Bronchial epithelial cell (primary cell): ENCODE results near the gene MAP3K5. TPM values are rescaled to one million over a fixed set of nuclear protein-coding genes. Genes with fewer than 3 reads are reported as not detected.
A peak's percentile ranks its signal among the peaks of the same experiment; 100 is the strongest.

ENCODE experiments used
- DNase-seq: peaks from one replicate; pipeline ENCODE4 v3.0.0-alpha.2; 2010; ENCODE audit warnings: low read depth
- FAIRE-seq: peaks from 2 replicates; lab custom pipeline; 2011; peaks lifted over from hg19 to GRCh38; lab: Jason Lieb, UNC
- H3K27me3 ChIP-seq: 2 replicates; pipeline ENCODE4 v1.5.1; 2011; ENCODE audit warnings: low read length; ENCODE audit not compliant: control insufficient read depth, insufficient read depth
- H3K36me3 ChIP-seq: 2 replicates; pipeline ENCODE4 v1.5.1; 2011; ENCODE audit warnings: low read length; ENCODE audit not compliant: control insufficient read depth, insufficient read depth
- H3K4me3 ChIP-seq: 2 replicates; pipeline ENCODE4 v1.5.1; 2011; ENCODE audit warnings: mild to moderate bottlenecking, low read depth, low read length, control low read depth
- total RNA-seq: library from RNA; depleted of rRNA; stranded (reverse); fragments of >200 nt; gene quantifications from 2 replicates; pipeline ENCODE4 v1.2.1, GENCODE V29; 2014
- TF ChIP-seq, protein P1 (sequence below): IDR thresholded peaks from 2 replicates; pipeline ENCODE4 v1.5.1; 2011; ENCODE audit warnings: mild to moderate bottlenecking, moderate library complexity, low read length, control low read depth, inconsistent platforms; ENCODE audit not compliant: insufficient read depth, severe bottlenecking

The MAP3K5 gene
- total RNA-seq, 1 donor from 2014 or later: 8.2 TPM

DNA sequence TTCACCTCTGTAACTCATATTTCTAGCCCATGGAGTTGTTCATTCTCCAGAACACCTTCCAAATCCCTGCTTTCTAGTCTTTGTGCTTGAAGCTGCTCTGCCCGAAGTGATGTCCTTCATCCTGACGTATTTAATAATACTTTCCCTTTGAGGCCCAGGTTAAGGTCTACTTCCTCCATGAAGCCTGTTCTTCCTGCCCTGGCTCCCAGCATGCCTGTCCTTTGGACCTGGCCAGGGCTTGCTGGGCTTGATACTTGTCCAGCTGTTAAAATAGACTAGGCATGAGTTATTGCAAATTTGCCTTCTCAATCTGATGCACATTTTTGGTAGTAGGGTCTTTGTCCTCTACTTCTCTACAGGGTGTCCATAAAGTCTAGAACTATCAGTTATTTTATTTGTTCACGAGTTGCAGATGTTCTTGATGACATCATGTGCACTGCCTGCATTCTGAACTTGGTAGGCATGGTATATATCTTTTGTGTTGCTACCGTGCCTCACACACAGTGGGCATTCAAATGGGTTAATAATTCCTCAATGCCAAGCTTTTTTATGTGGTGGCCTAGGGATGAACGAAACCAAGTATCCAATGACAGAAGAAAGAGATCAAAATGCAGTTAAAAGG, 239.0 kb downstream of the MAP3K5 start:
- no peak for FAIRE-seq
- Histone ChIP-seq H3K36me3 (no peaks in the 10 kb centered on the region), H3K27me3 (no peaks in the 10 kb centered on the region), H3K4me3 (no peak overlapping the region)
- TF ChIP-seq, protein P1, sequence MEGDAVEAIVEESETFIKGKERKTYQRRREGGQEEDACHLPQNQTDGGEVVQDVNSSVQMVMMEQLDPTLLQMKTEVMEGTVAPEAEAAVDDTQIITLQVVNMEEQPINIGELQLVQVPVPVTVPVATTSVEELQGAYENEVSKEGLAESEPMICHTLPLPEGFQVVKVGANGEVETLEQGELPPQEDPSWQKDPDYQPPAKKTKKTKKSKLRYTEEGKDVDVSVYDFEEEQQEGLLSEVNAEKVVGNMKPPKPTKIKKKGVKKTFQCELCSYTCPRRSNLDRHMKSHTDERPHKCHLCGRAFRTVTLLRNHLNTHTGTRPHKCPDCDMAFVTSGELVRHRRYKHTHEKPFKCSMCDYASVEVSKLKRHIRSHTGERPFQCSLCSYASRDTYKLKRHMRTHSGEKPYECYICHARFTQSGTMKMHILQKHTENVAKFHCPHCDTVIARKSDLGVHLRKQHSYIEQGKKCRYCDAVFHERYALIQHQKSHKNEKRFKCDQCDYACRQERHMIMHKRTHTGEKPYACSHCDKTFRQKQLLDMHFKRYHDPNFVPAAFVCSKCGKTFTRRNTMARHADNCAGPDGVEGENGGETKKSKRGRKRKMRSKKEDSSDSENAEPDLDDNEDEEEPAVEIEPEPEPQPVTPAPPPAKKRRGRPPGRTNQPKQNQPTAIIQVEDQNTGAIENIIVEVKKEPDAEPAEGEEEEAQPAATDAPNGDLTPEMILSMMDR: no peak
- DNase-seq: no peak

DNA sequence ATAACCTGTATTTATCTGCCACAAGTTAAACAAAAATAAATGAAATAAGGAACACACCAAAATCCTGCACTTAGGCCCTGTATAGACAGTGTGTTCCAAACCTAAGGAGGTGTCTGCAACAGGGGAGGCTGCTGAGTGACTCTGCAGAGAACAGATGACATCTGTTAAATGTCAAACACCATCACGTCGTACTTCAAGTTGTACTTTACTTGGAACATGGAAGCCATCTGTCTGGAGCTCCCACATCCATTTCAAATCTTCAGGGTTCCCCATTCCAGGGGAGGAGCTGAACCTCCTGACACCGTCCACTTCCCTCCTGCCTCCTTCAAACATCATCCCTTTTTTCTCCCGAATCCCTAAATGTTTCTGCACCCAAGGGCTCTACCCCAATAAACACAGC, 240.2 kb downstream of the MAP3K5 start:
- no peaks in the 10 kb centered on the region for H3K27me3 ChIP-seq
- FAIRE-seq (no peak), DNase-seq (no peak)
- TF ChIP-seq, protein P1: no peak
- H3K4me3 ChIP-seq: no peak overlapping the region
- no peaks in the 10 kb centered on the region for H3K36me3 ChIP-seq

DNA sequence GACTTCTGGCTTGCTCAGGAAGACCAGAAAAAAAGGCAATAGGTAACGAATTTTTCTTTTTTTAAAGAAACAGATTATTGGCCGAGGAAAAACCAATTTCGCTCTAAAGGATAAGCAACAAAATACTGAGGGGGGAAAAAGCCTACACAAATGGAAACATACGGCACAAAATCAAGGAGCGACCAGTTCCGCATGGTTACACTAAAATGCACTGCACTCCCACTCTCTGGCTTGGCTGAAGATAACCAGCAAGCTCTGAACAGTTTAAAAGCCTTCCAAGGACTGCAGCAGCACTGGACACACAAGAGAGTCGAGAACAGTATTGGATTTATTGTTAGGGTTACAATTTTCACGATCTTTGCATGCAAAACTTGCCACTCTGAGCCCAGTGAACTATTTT, 241.2 kb downstream of the MAP3K5 start:
- H3K36me3 ChIP-seq: no peaks in the 10 kb centered on the region
- DNase-seq (no peak), FAIRE-seq (no peak)
- TF ChIP-seq, protein P1: no peak
- H3K4me3 ChIP-seq: peak overlapping the region; percentile 63
- H3K27me3 ChIP-seq: no peaks in the 10 kb centered on the region

DNA sequence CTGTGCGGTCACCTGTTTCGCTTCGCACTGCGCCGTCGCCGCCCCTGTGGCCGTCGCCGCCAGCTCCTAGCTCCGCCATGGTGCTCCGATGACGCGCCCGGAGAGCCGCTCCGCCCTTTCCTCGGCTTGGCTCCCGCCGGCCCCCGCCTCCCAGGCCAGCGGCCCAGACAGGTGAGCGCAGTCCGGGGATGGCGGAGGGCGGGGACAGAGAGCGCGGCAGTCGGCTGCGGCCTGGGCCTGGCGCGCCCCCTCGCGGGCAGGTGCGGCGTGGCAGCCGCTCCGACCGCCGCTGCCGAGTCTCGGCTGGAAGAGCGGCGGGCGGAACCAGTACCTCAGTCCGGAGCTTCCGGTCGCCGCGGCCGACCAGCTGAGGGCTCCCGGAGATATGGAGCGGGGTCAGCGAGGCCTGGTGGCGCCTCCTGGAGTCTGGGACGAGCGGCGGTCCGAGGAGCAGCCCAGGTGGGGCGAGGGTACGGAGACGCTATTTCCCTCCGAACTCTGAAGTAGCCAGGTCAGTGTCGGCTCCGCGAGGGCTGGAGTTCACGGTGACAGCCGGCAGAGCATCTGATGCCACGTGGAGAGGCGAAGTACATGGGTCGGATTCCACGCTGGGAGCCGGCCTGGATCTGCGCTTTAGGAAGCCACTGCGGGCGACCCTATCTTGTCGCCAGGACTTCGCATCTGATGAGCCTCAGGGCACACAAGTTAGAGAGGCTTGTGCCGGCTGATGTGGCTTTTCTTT, 241.8 kb downstream of the MAP3K5 start, which contains the start of gene MAP7:
Gene MAP7, minus strand, starts transcription at position 93 of the 742 bp plus-strand sequence. Its CDS starts 14 bp downstream, at position 79.
- DNase-seq: peak; percentile 81
- TF ChIP-seq, protein P1: peak; percentile 61

DNA sequence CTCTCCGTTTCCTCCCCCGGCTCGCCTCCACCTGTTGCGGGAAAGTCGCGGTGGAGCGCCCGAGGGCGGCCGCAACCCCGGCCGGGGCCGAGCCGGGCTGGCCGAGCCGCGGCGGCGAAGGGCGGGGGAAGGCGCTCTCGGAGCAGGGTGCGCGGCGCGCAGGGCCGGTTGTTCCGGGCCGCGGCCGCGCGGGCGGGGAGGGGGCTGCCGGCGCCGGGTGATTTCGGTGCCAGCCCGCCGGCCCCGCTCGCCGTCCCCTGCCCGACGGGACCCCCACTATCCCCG, 242.3 kb downstream of the MAP3K5 start:
- Histone ChIP-seq H3K4me3 (peak overlapping the region; percentile 63), H3K36me3 (no peaks in the 10 kb centered on the region), H3K27me3 (no peaks in the 10 kb centered on the region)
- no peak for DNase-seq
- TF ChIP-seq, protein P1: no peak
- FAIRE-seq: no peak

More for the DNA sequence above, 241.8 kb downstream of the MAP3K5 start, which contains the start of gene MAP7:
- no peak for FAIRE-seq
- H3K4me3 ChIP-seq: peak within 1 kb of the TSS; percentile 63
- no peaks in the 10 kb centered on the region for H3K27me3 ChIP-seq
- H3K36me3 ChIP-seq: no peaks in the 10 kb centered on the region
